Activated B cell treated with CpG ODN at 0.5 μM for 24 hours (primary cell): ENCODE data around the gene GPRIN3. TPM values are rescaled to one million over a fixed set of nuclear protein-coding genes. Genes with fewer than 3 reads are reported as not detected.
"Not testable (repeated sequence)": the region's sequence is repeated elsewhere in the genome, so short reads cannot be mapped to it uniquely, and the experiment has no call there.

Experiments used
- ATAC-seq: fragments of 200-7000 bp; cut with Tn5 transposase; one replicate; pipeline ENCODE4 v1.10.0; 2021; ENCODE audit warnings: low read depth, mild to moderate bottlenecking, moderate library complexity
- CTCF ChIA-PET: fragments of 350-600 bp; sonication (Branson Sonifier 250); formaldehyde crosslinking; loops from one replicate; lab custom pipeline; 2021; ENCODE audit warnings: antibody characterized with exemption; lab: Charles Lee
- POLR2A ChIA-PET: fragments of 350-600 bp; sonication (Branson Sonifier 250); formaldehyde crosslinking; loops from one replicate; lab custom pipeline; 2021; ENCODE audit warnings: antibody characterized with exemption; lab: Charles Lee
- DNase-seq: peaks from one replicate; pipeline ENCODE4 v3.0.0; 2022
- H3K27ac Mint-ChIP-seq: one replicate; pipeline ENCODE4 v1.8.0; 2020; ENCODE audit warnings: mixed read lengths
- H3K27me3 Mint-ChIP-seq: one replicate; pipeline ENCODE4 v1.8.0; 2021; ENCODE audit warnings: mixed read lengths
- H3K36me3 Mint-ChIP-seq: one replicate; pipeline ENCODE4 v1.8.0; 2021; ENCODE audit warnings: low read depth, mixed read lengths
- H3K4me1 Mint-ChIP-seq: one replicate; pipeline ENCODE4 v1.8.0; 2021; ENCODE audit warnings: mixed read lengths
- H3K4me3 Mint-ChIP-seq: one replicate; pipeline ENCODE4 v1.8.0; 2020; ENCODE audit warnings: mild to moderate bottlenecking, mixed read lengths
- H3K9me3 Mint-ChIP-seq: one replicate; pipeline ENCODE4 v1.8.0; 2020; ENCODE audit warnings: mixed read lengths
- CTCF ChIP-seq: fragments of 200-600 bp; IDR thresholded peaks from one replicate; pipeline ENCODE4 v1.8.0; 2022; ENCODE audit warnings: antibody characterized with exemption, mild to moderate bottlenecking
- intact Hi-C: fragments of 100-400 bp; cut with micrococcal nuclease; formaldehyde crosslinking; loops from one replicate; pipeline ENCODE4 v1.15.1; 2024
- total RNA-seq: library from RNA; stranded (reverse); gene quantifications from 2 replicates; pipeline ENCODE4 v1.2.3, GENCODE V29; 2022

The GPRIN3 gene
- total RNA-seq, 1 donor from 2014 or later, result 1.8 TPM

GRCh38 chr4:89203902-89204301 lies 103.7 kb downstream of the GPRIN3 start:
- no peak for TF ChIP-seq CTCF
- no peak for ATAC-seq

GRCh38 chr4:89199394-89199793 lies 108.2 kb downstream of the GPRIN3 start:
- H3K4me1 Mint-ChIP-seq, intact Hi-C loops, H3K4me3 Mint-ChIP-seq, H3K27ac Mint-ChIP-seq, H3K9me3 Mint-ChIP-seq, POLR2A ChIA-PET, H3K36me3 Mint-ChIP-seq, CTCF ChIA-PET, DNase-seq, ATAC-seq, H3K27me3 Mint-ChIP-seq: not testable (repeated sequence)

More at GRCh38 chr4:89203902-89204301, 103.7 kb downstream of the GPRIN3 start:
- Mint-ChIP-seq H3K9me3 (no peaks in the 10 kb centered on the region), H3K4me3 (no peak overlapping the region), H3K4me1 (no peaks in the 10 kb centered on the region), H3K27me3 (peaks cover 6% of the 10 kb centered on the region), H3K36me3 (no peaks in the 10 kb centered on the region), H3K27ac (no peak overlapping the region)
- DNase-seq, result no peak
- POLR2A ChIA-PET, result no interaction called here
- intact Hi-C loops, result no loop called here
- CTCF ChIA-PET, result no interaction called here

GRCh38 chr4:89197920-89198319 lies 109.7 kb downstream of the GPRIN3 start:
- Mint-ChIP-seq H3K9me3 (no peaks in the 10 kb centered on the region), H3K4me3 (no peak overlapping the region), H3K27ac (no peak overlapping the region), H3K4me1 (no peaks in the 10 kb centered on the region), H3K27me3 (peaks cover 7% of the 10 kb centered on the region), H3K36me3 (no peaks in the 10 kb centered on the region)
- TF ChIP-seq CTCF, result no peak
- DNase-seq (no peak), ATAC-seq (no peak)
- ChIA-PET CTCF (no interaction called here), POLR2A (no interaction called here)
- intact Hi-C loops, result no loop called here

- Mint-ChIP-seq H3K4me3 (no peak overlapping the region), H3K36me3 (no peaks in the 10 kb centered on the region), H3K9me3 (no peaks in the 10 kb centered on the region), H3K27me3 (peaks cover 7% of the 10 kb centered on the region), H3K4me1 (no peaks in the 10 kb centered on the region), H3K27ac (no peak overlapping the region)
- DNase-seq, result no peak
- no peak for TF ChIP-seq CTCF
- intact Hi-C loops, result no loop called here
- ATAC-seq, result no peak
- ChIA-PET CTCF (no interaction called here), POLR2A (no interaction called here)
These were observed 110.9 kb downstream of the GPRIN3 start for GRCh38 chr4:89196745-89197144.

GRCh38 chr4:89196056-89196674 lies 111.4 kb downstream of the GPRIN3 start:
- ChIA-PET POLR2A (no interaction called here), CTCF (no interaction called here)
- Mint-ChIP-seq H3K9me3 (no peaks in the 10 kb centered on the region), H3K4me1 (no peaks in the 10 kb centered on the region), H3K4me3 (no peak overlapping the region), H3K27me3 (peaks cover 4% of the 10 kb centered on the region), H3K27ac (no peak overlapping the region), H3K36me3 (no peaks in the 10 kb centered on the region)
- TF ChIP-seq CTCF, result no peak
- intact Hi-C loops, result no loop called here
- ATAC-seq (no peak), DNase-seq (no peak)

GRCh38 chr4:89193843-89194242 lies 113.8 kb downstream of the GPRIN3 start:
- ChIA-PET CTCF (no interaction called here), POLR2A (no interaction called here)
- no peaks in the 10 kb centered on the region for H3K36me3 Mint-ChIP-seq
- no peak overlapping the region for H3K4me3 Mint-ChIP-seq
- peaks cover 7% of the 10 kb centered on the region for H3K27me3 Mint-ChIP-seq
- intact Hi-C loops, result no loop called here
- H3K9me3 Mint-ChIP-seq, result no peaks in the 10 kb centered on the region
- no peaks in the 10 kb centered on the region for H3K4me1 Mint-ChIP-seq
- H3K27ac Mint-ChIP-seq, result no peak overlapping the region
- no peak for TF ChIP-seq CTCF
- DNase-seq (no peak), ATAC-seq (no peak)
